Uterus (tissue), 2 donors: ENCODE results near the gene LMBRD1.

Experiments
- POLR2A ChIP-seq, 2 donors: fragments of 450-650 bp; IDR thresholded peaks; one replicate each; pipeline ENCODE4 v1.6.1; 2016; ENCODE audit warnings: antibody characterized with exemption in 2 of 2, mild to moderate bottlenecking in 1 of 2, moderate library complexity in 1 of 2
- TF ChIP-seq, protein P1 (sequence below), 4 experiments: fragments of 200-600 bp in 2 of 4; fragments of 450-650 bp in 2 of 4; sonication (generic) in 2 of 4; IDR thresholded peaks; one replicate each; pipeline ENCODE4 v1.5.1; 2016 to 2019; ENCODE audit warnings: antibody characterized with exemption in 4 of 4, mild to moderate bottlenecking in 2 of 4, moderate library complexity in 1 of 4

DNA sequence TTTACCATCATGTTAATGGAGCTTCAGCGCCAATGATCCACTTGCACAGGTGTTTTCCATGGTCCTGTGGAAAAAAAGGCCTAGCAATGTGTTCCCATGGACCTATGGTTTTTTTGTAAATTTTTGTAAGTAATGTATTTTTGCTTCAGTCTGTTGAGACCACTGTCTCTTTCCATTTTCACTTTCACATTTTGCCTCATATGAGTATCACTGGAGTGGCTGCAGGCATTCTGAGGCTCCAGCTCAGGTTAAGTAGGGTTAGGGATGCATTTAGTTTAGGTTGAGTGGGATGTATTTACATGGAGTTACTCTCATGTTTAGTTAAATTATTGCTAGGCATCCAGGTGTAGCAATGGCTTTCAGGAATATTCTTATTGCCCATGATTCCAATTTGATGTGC, 19.2 kb upstream of the LMBRD1 start:
- TF ChIP-seq, protein P1, sequence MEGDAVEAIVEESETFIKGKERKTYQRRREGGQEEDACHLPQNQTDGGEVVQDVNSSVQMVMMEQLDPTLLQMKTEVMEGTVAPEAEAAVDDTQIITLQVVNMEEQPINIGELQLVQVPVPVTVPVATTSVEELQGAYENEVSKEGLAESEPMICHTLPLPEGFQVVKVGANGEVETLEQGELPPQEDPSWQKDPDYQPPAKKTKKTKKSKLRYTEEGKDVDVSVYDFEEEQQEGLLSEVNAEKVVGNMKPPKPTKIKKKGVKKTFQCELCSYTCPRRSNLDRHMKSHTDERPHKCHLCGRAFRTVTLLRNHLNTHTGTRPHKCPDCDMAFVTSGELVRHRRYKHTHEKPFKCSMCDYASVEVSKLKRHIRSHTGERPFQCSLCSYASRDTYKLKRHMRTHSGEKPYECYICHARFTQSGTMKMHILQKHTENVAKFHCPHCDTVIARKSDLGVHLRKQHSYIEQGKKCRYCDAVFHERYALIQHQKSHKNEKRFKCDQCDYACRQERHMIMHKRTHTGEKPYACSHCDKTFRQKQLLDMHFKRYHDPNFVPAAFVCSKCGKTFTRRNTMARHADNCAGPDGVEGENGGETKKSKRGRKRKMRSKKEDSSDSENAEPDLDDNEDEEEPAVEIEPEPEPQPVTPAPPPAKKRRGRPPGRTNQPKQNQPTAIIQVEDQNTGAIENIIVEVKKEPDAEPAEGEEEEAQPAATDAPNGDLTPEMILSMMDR (IDR thresholded peaks at IDR 0.05) = no peak
- no peak for TF ChIP-seq POLR2A (IDR thresholded peaks at IDR 0.05)
